ENCODE measurements around the gene BRINP1.

BRINP1 gene

DNA sequence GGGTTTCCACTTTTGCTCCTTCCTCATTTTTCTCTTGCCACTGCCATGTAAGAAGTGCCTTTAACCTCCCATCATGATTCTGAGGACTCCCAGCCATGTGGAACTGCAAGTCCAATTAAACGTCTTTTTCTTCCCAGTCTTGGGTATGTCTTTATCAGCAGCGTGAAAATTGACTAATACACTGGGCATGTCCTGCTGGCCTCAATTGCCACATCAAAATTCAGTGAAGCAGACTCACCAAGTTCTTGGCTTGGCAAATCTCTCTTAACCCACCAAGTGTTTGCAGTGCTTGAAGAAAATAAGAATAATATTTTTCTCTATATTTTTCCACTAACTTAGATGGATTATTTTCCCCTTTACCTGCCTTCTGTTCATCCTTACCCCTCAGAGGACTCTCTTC is 212.0 kb downstream of the BRINP1 start:
- H3K27ac ChIP-seq (ENCODE audit: extremely low read depth, low read depth, low read length): no peak overlapping the region
- H3K4me1 ChIP-seq (ENCODE audit: control insufficient read depth, insufficient read depth, low read length): no peaks in the 10 kb centered on the region
- no peak for TF ChIP-seq EGR2 (tag by site-specific recombination; IDR thresholded peaks at IDR 0.05; ENCODE audit: low read depth)
- TF ChIP-seq ZNF362 (tag by site-specific recombination; IDR thresholded peaks at IDR 0.05): no peak
- no peak for TF ChIP-seq PRDM2 (tag by site-specific recombination; IDR thresholded peaks at IDR 0.05; ENCODE audit: borderline replicate concordance)
- TF ChIP-seq ZNF48 (tag by site-specific recombination; IDR thresholded peaks at IDR 0.05): no peak
- TF ChIP-seq, protein P1, sequence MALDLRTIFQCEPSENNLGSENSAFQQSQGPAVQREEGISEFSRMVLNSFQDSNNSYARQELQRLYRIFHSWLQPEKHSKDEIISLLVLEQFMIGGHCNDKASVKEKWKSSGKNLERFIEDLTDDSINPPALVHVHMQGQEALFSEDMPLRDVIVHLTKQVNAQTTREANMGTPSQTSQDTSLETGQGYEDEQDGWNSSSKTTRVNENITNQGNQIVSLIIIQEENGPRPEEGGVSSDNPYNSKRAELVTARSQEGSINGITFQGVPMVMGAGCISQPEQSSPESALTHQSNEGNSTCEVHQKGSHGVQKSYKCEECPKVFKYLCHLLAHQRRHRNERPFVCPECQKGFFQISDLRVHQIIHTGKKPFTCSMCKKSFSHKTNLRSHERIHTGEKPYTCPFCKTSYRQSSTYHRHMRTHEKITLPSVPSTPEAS (tag by site-specific recombination; IDR thresholded peaks at IDR 0.05): no peak
- TF ChIP-seq ZNF366 (tag by site-specific recombination; conservative IDR thresholded peaks at IDR 0.05): no peak
- TF ChIP-seq ZNF660 (tag by site-specific recombination; IDR thresholded peaks at IDR 0.05): no peak
- no peak for TF ChIP-seq ZNF133 (tag by site-specific recombination; IDR thresholded peaks at IDR 0.05)
- no peak for TF ChIP-seq ZNF175 (tag by site-specific recombination; IDR thresholded peaks at IDR 0.05)
- no peak for TF ChIP-seq IKZF3 (tag by site-specific recombination; IDR thresholded peaks at IDR 0.05)
- no peaks in the 10 kb centered on the region for H3K9me3 ChIP-seq (ENCODE audit: control insufficient read depth, insufficient read depth, low read depth, low read length)
- H3K4me3 ChIP-seq (ENCODE audit: low read depth, low read length): no peak overlapping the region
- no peaks in the 10 kb centered on the region for H3K36me3 ChIP-seq (ENCODE audit: control insufficient read depth in 2 of 2, insufficient read depth in 1 of 2, low read length in 2 of 2)
- ChIA-PET POLR2A (no interaction called here), CTCF (no interaction called here)

DNA sequence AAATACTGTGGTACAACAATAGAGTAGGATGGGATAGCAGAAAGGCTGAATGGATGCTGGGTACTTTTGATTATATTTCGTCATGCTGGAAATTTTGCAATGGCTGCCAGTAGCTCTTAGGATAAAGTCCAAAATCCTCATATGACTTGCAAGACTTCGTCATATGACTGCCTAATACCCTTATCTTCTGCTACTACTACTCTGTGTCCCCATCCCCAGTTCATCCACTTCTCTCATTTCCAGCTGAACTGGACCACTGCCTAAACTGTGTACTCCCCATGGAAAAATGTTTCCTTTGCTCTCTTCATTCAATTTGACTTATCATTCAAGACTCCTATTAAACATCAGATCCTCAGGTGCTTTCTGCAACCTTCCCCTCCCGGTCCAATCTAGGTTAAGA is 212.9 kb downstream of the BRINP1 start:
- Histone ChIP-seq H3K9me3 (ENCODE audit: control insufficient read depth, insufficient read depth, low read depth, low read length) (no peaks in the 10 kb centered on the region), H3K36me3 (ENCODE audit: control insufficient read depth in 2 of 2, insufficient read depth in 1 of 2, low read length in 2 of 2) (no peaks in the 10 kb centered on the region), H3K4me3 (ENCODE audit: low read depth, low read length) (no peak overlapping the region), H3K4me1 (ENCODE audit: control insufficient read depth, insufficient read depth, low read length) (no peaks in the 10 kb centered on the region), H3K27ac (ENCODE audit: extremely low read depth, low read depth, low read length) (no peak overlapping the region)
- CTCF ChIA-PET: no interaction called here
- POLR2A ChIA-PET: no interaction called here
- no peak for TF ChIP-seq ZNF16 (tag by site-specific recombination; IDR thresholded peaks at IDR 0.05; ENCODE audit: low read depth)
- TF ChIP-seq ZBTB48 (tag by site-specific recombination; IDR thresholded peaks at IDR 0.05): no peak
- TF ChIP-seq ZNF24 (tag by site-specific recombination; IDR thresholded peaks at IDR 0.05): no peak
- TF ChIP-seq ZNF175 (tag by site-specific recombination; IDR thresholded peaks at IDR 0.05): no peak
- TF ChIP-seq ZNF2 (tag by site-specific recombination; IDR thresholded peaks at IDR 0.05): no peak

- Histone ChIP-seq H3K4me1 (ENCODE audit: control insufficient read depth, insufficient read depth, low read length) (no peaks in the 10 kb centered on the region), H3K36me3 (ENCODE audit: control insufficient read depth in 2 of 2, insufficient read depth in 1 of 2, low read length in 2 of 2) (no peaks in the 10 kb centered on the region), H3K4me3 (ENCODE audit: low read depth, low read length) (no peak overlapping the region), H3K9me3 (ENCODE audit: control insufficient read depth, insufficient read depth, low read depth, low read length) (no peaks in the 10 kb centered on the region), H3K27ac (ENCODE audit: extremely low read depth, low read depth, low read length) (no peak overlapping the region)
- ChIA-PET CTCF (no interaction called here), POLR2A (no interaction called here)
- TF ChIP-seq ZBTB1 (tag by site-specific recombination; IDR thresholded peaks at IDR 0.05) (no peak), MZF1 (tag by site-specific recombination; IDR thresholded peaks at IDR 0.05; ENCODE audit: borderline replicate concordance) (no peak), MYNN (tag by site-specific recombination; IDR thresholded peaks at IDR 0.05; ENCODE audit: borderline replicate concordance) (no peak), ZSCAN16 (tag by site-specific recombination; IDR thresholded peaks at IDR 0.05) (no peak), ZNF404 (tag by site-specific recombination; IDR thresholded peaks at IDR 0.05) (no peak), ZNF239 (tag by site-specific recombination; IDR thresholded peaks at IDR 0.05) (no peak), ZBTB10 (tag by site-specific recombination; IDR thresholded peaks at IDR 0.05) (no peak), MEIS1 (CRISPR knock-in tag; IDR thresholded peaks at IDR 0.05; ENCODE audit: borderline replicate concordance) (no peak), ZNF521 (tag by site-specific recombination; IDR thresholded peaks at IDR 0.05) (no peak)
Measured at GRCh38 chr9:119154527-119154926, 214.7 kb downstream of the BRINP1 start.
